GM15510 (cell line): Measurements from ENCODE around the gene RAB8B.

Experiments
- POLR2A ChIP-seq: IDR thresholded peaks from 3 replicates; pipeline ENCODE4 v1.6.1; 2011; ENCODE audit warnings: borderline replicate concordance; ENCODE audit not compliant: insufficient read length; ENCODE audit errors: extremely low read depth

The RAB8B gene

GRCh38 chr15:63192619-63193206, 3.3 kb downstream of the RAB8B start:
- TF ChIP-seq POLR2A = no peak

GRCh38 chr15:63194302-63194701, 4.9 kb downstream of the RAB8B start:
- no peak for TF ChIP-seq POLR2A

GRCh38 chr15:63194880-63195568, 5.6 kb downstream of the RAB8B start:
- TF ChIP-seq POLR2A = no peak

- no peak for TF ChIP-seq POLR2A
Measured at GRCh38 chr15:63195569-63196015, 6.2 kb downstream of the RAB8B start.

GRCh38 chr15:63196842-63197241, 7.4 kb downstream of the RAB8B start:
- no peak for TF ChIP-seq POLR2A

- TF ChIP-seq POLR2A = no peak
Measured at GRCh38 chr15:63197626-63198025, 8.2 kb downstream of the RAB8B start.

- no peak for TF ChIP-seq POLR2A
Measured at GRCh38 chr15:63198371-63199250, 9.2 kb downstream of the RAB8B start.

GRCh38 chr15:63200464-63201249, 11.3 kb downstream of the RAB8B start:
- TF ChIP-seq POLR2A = no peak

GRCh38 chr15:63202861-63203260, 13.5 kb downstream of the RAB8B start:
- TF ChIP-seq POLR2A = no peak

GRCh38 chr15:63203451-63204090, 14.2 kb downstream of the RAB8B start:
- no peak for TF ChIP-seq POLR2A

- no peak for TF ChIP-seq POLR2A
Measured at GRCh38 chr15:63206079-63206478, 16.7 kb downstream of the RAB8B start.

GRCh38 chr15:63210151-63211091, 21.0 kb downstream of the RAB8B start:
- TF ChIP-seq POLR2A = no peak

- TF ChIP-seq POLR2A = no peak
Measured at GRCh38 chr15:63211092-63211490, 21.7 kb downstream of the RAB8B start.
